ENCODE results near the gene HDAC3. TPM values are rescaled to one million over a fixed set of nuclear protein-coding genes. Genes with fewer than 3 reads are reported as not detected.

Gene HDAC3
- total RNA-seq, 2 experiments from 2014 or later = 83.6 to 85.4 TPM

DNA sequence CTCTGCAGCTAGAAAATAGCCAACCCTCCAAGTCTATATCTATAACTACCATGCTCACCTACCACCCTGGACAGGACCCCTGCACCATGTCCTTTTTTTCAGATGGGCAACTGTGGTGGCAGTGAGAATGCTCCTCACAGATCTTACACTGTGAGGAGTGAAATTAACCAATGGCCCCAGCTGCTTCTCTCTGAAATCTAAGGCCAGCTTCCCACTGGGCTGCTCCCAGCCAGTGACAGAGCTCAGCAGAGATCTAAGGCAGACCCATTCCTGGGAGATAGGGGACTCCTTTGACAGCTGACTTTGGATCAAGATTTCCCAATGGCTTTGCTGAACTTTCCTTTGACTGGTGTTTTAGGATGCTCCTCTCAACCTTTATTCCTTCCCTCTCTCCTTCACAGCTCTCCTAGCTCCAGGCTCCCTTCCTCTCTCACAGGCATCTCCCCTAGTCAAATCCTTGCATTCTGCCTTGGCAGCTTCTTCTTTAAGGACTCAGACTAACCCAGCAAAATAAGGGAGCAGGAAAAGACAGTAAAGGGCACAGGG lies 47.0 kb upstream of the HDAC3 start:
- CTCF ChIA-PET (ENCODE audit: unreplicated experiment) = no interaction called here
- Histone ChIP-seq H3K4me2 (ENCODE audit: low read length) (no peak overlapping the region), H3K27ac (ENCODE audit: low read depth, low read length, poor library complexity, severe bottlenecking) (no peak overlapping the region), H3K9me3 (ENCODE audit: low read length) (no peaks in the 10 kb centered on the region), H3K4me3 (ENCODE audit: low read depth, low read length, poor library complexity, severe bottlenecking) (no peak overlapping the region), H3K36me3 (ENCODE audit: insufficient read depth, low read length) (no peaks in the 10 kb centered on the region), H3K9me2 (ENCODE audit: insufficient read depth, low read length) (no peaks in the 10 kb centered on the region), H4K20me1 (ENCODE audit: insufficient read depth, low read length) (no peaks in the 10 kb centered on the region), H3K4me1 (ENCODE audit: insufficient read depth, low read length, poor library complexity, severe bottlenecking) (peaks cover 5% of the 10 kb centered on the region), H3K79me2 (ENCODE audit: insufficient read depth, low read depth, low read length) (no peaks in the 10 kb centered on the region), H2AFZ (ENCODE audit: low read length) (no peak overlapping the region)
- BruUV-seq (replicated peaks) = no TSS peak
- TF ChIP-seq EZH2phosphoT487 (IDR thresholded peaks at IDR 0.05; ENCODE audit: borderline replicate concordance, low read depth, low read length) (no peak), CTCF (conservative IDR thresholded peaks at IDR 0.05; ENCODE audit: low read length) (no peak)
- POLR2A ChIA-PET = interaction anchor here (0.6 kb wide), 2 partner anchors 116 to 409 kb away, joined by 4 to 7 read pairs; no protein-coding TSS in a partner anchor
- DNase-seq (ENCODE audit: low spot score) = no peak
- intact Hi-C loops (cut with micrococcal nuclease; ENCODE audit: unreplicated experiment) = no loop called here

DNA sequence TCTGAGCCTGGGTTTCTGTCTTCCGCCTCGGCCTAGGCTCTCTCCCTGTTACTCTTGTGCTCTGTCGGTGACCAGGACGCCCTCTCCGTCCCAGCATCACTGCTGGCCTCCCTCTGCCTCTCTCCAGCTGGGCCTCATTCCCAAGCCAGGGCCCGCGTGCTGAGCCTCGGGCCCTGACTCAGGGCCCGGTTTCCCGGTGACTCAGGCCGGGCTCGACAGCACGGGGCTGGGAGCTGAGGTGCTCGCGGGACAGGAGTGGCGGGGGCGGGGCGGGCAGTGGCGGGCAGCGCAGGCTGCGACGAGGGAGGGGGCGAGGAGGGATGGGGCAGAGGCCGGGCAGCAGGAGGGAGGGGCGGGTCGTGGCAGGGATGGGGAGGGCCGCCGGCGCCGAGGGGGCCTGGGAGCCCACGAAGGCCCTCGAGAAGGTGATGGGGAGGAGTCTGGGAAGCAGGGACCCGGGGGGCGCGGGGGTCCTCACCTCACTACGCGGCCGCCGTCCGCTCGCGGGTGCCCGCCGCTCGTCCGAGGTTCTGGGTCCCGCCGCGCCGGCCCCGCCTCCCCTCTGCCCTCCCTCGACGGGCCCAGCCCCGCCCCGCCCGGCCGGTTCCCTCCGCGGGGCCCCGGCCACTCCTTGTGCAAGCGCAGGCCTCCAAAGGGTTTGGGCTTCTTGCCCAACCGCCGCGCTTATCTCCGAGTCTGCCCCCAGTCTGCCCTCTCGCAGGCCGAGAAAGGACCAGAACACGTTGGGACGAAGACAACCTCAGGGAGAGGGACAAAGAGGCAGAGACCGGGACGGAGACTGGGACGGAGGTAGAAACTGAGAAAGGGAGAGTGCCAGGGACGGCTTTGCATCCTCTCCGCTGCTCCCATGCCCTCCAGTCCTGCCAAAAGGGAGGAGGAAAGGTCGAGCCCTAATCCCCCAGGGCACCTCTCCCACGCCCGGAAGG lies 45.3 kb upstream of the HDAC3 start, which contains the start of gene ARAP3:
TSS of gene ARAP3 (minus strand) at position 536 of the 947 bp plus-strand sequence. CDS start 1,744 bp downstream, outside the sequence.
- H3K4me1 ChIP-seq (ENCODE audit: insufficient read depth, low read length, poor library complexity, severe bottlenecking) = peaks cover 5% of the 10 kb centered on the region
- no peak within 1 kb of the TSS for H2AFZ ChIP-seq (ENCODE audit: low read length)
- H3K9me2 ChIP-seq (ENCODE audit: insufficient read depth, low read length) = no peaks in the 10 kb centered on the region
- TF ChIP-seq EZH2phosphoT487 (IDR thresholded peaks at IDR 0.05; ENCODE audit: borderline replicate concordance, low read depth, low read length) (no peak), CTCF (conservative IDR thresholded peaks at IDR 0.05; ENCODE audit: low read length) (no peak)
- no peaks in the 10 kb centered on the region for H4K20me1 ChIP-seq (ENCODE audit: insufficient read depth, low read length)
- no TSS peak for BruUV-seq (replicated peaks)
- H3K36me3 ChIP-seq (ENCODE audit: insufficient read depth, low read length) = no peaks in the 10 kb centered on the region
- no peaks in the 10 kb centered on the region for H3K9me3 ChIP-seq (ENCODE audit: low read length)
- ChIA-PET POLR2A (interaction anchor here (0.6 to 0.7 kb wide), 2 partner anchors 13 to 314 kb away, joined by 3 to 4 read pairs; no protein-coding TSS in a partner anchor), CTCF (ENCODE audit: unreplicated experiment) (interaction anchor here (1.0 kb wide), 1 partner anchor 10 kb away, joined by 3 read pairs; no protein-coding TSS in a partner anchor)
- no peak for DNase-seq (ENCODE audit: low spot score)
- no peak within 1 kb of the TSS for H3K4me2 ChIP-seq (ENCODE audit: low read length)
- no peaks in the 10 kb centered on the region for H3K79me2 ChIP-seq (ENCODE audit: insufficient read depth, low read depth, low read length)
- H3K27ac ChIP-seq (ENCODE audit: low read depth, low read length, poor library complexity, severe bottlenecking) = no peak within 1 kb of the TSS
- no peak within 1 kb of the TSS for H3K4me3 ChIP-seq (ENCODE audit: low read depth, low read length, poor library complexity, severe bottlenecking)
- intact Hi-C loops (cut with micrococcal nuclease; ENCODE audit: unreplicated experiment) = no loop called here
